GM21390 (cell line): Measurements from ENCODE around the gene CTNND2.

Experiments
- ATAC-seq: cut with Tn5 transposase; IDR thresholded peaks from one replicate; pipeline ENCODE4 v1.9.1; 2021; ENCODE audit not compliant: unreplicated experiment

The CTNND2 gene

GRCh38 chr5:11525020-11525419, 379.2 kb downstream of the CTNND2 start:
- no peak for ATAC-seq

GRCh38 chr5:11524188-11524587, 380.1 kb downstream of the CTNND2 start:
- no peak for ATAC-seq

GRCh38 chr5:11522796-11523195, 381.4 kb downstream of the CTNND2 start:
- no peak for ATAC-seq

- ATAC-seq, result no peak
These were observed 383.9 kb downstream of the CTNND2 start for GRCh38 chr5:11520241-11520930.

- no peak for ATAC-seq
These were observed 385.0 kb downstream of the CTNND2 start for GRCh38 chr5:11519236-11519635.

GRCh38 chr5:11518676-11519075, 385.6 kb downstream of the CTNND2 start:
- no peak for ATAC-seq

GRCh38 chr5:11514705-11515432, 389.4 kb downstream of the CTNND2 start:
- no peak for ATAC-seq

GRCh38 chr5:11511878-11512277, 392.4 kb downstream of the CTNND2 start:
- no peak for ATAC-seq

GRCh38 chr5:11510889-11511288, 393.4 kb downstream of the CTNND2 start:
- ATAC-seq, result no peak

GRCh38 chr5:11509793-11510192, 394.5 kb downstream of the CTNND2 start:
- no peak for ATAC-seq

GRCh38 chr5:11507156-11507910, 396.9 kb downstream of the CTNND2 start:
- ATAC-seq, result no peak

- no peak for ATAC-seq
These were observed 399.4 kb downstream of the CTNND2 start for GRCh38 chr5:11504886-11505193.

- ATAC-seq, result no peak
These were observed 400.0 kb downstream of the CTNND2 start for GRCh38 chr5:11504065-11504885.

GRCh38 chr5:11502783-11503182, 401.5 kb downstream of the CTNND2 start:
- no peak for ATAC-seq

- ATAC-seq, result no peak
These were observed 406.6 kb downstream of the CTNND2 start for GRCh38 chr5:11497651-11498050.

GRCh38 chr5:11496137-11496719, 408.0 kb downstream of the CTNND2 start:
- ATAC-seq, result no peak

GRCh38 chr5:11494340-11494739, 409.9 kb downstream of the CTNND2 start:
- ATAC-seq, result no peak

GRCh38 chr5:11491404-11492075, 412.7 kb downstream of the CTNND2 start:
- ATAC-seq, result no peak

GRCh38 chr5:11483630-11484029, 420.6 kb downstream of the CTNND2 start:
- no peak for ATAC-seq

GRCh38 chr5:11482011-11482410, 422.2 kb downstream of the CTNND2 start:
- ATAC-seq, result no peak
